ENCODE measurements around the gene TMPRSS9. TPM values are rescaled to one million over a fixed set of nuclear protein-coding genes. Genes with fewer than 3 reads are reported as not detected.

TMPRSS9 gene
- total and polyA plus RNA-seq, 2 of the 13 experiments (the other 11 are each of a cell fraction or from before 2014, with no cell fraction given): 2.5 to 5.2 TPM

GRCh38 chr19:2427429-2428320 is 67.6 kb downstream of the TMPRSS9 start, which contains the start of gene TIMM13 (continued):
- no peak for TF ChIP-seq KIAA2018 (CRISPR knock-in tag; IDR thresholded peaks at IDR 0.05; ENCODE audit: borderline replicate concordance)
- no peak for TF ChIP-seq PAWR (CRISPR knock-in tag; IDR thresholded peaks at IDR 0.05; ENCODE audit: borderline replicate concordance)
- TF ChIP-seq ZNF326 (CRISPR knock-in tag; IDR thresholded peaks at IDR 0.05; ENCODE audit: borderline replicate concordance): no peak
- no peak for TF ChIP-seq UBTF (CRISPR knock-in tag; IDR thresholded peaks at IDR 0.05)
- no peak; the same call in 1 of the 2 replicates for TF ChIP-seq ZNF589 (CRISPR knock-in tag; conservative IDR thresholded peaks at IDR 0.05)
- no peak for TF ChIP-seq MLLT10 (CRISPR knock-in tag; IDR thresholded peaks at IDR 0.05)
- 0 out of 2 replicates have a peak, but pooled peaks have one; percentile 28 for TF ChIP-seq ZNF12 (CRISPR knock-in tag; IDR thresholded peaks at IDR 0.05)
- peak; percentile 78 for TF ChIP-seq HDAC2 (CRISPR knock-in tag; IDR thresholded peaks at IDR 0.05)
- no peak for TF ChIP-seq BATF2 (CRISPR knock-in tag; IDR thresholded peaks at IDR 0.05)
- 0 out of 2 replicates have a peak, but pooled peaks have one; percentile 27 for TF ChIP-seq ZNF160 (CRISPR knock-in tag; IDR thresholded peaks at IDR 0.05)
- TF ChIP-seq FOXC1 (CRISPR knock-in tag; IDR thresholded peaks at IDR 0.05; ENCODE audit: borderline replicate concordance): peak; percentile 71
- TF ChIP-seq ZNF790 (CRISPR knock-in tag; IDR thresholded peaks at IDR 0.05; ENCODE audit: borderline replicate concordance): peak; percentile 95
